IgD-negative memory B cell (primary cell): Measurements from ENCODE around the gene COX8A. TPM values are rescaled to one million over a fixed set of nuclear protein-coding genes. Genes with fewer than 3 reads are reported as not detected.

ENCODE experiments used
- H3K27ac Mint-ChIP-seq, 3 donors: one replicate each; pipeline ENCODE4 v1.8.0; 2020 to 2022; ENCODE audit warnings: mild to moderate bottlenecking in 3 of 3, mixed read lengths in 3 of 3, moderate library complexity in 1 of 3
- H3K27me3 Mint-ChIP-seq: one replicate; pipeline ENCODE4 v1.8.0; 2021; ENCODE audit warnings: mixed read lengths
- H3K36me3 Mint-ChIP-seq: one replicate; pipeline ENCODE4 v1.8.0; 2020; ENCODE audit warnings: mild to moderate bottlenecking, mixed read lengths
- H3K4me1 Mint-ChIP-seq, 3 donors: one replicate each; pipeline ENCODE4 v1.8.0; 2020 to 2022; ENCODE audit warnings: mixed read lengths in 3 of 3, mild to moderate bottlenecking in 1 of 3
- H3K4me3 Mint-ChIP-seq, 4 donors: one replicate each; pipeline ENCODE4 v1.8.0; 2020 to 2022; ENCODE audit warnings: mild to moderate bottlenecking in 4 of 4, mixed read lengths in 4 of 4, moderate library complexity in 3 of 4
- H3K9me3 Mint-ChIP-seq, 3 donors: one replicate each; pipeline ENCODE4 v1.8.0; 2020 to 2021; ENCODE audit warnings: mixed read lengths in 3 of 3, mild to moderate bottlenecking in 1 of 3
- polyA plus RNA-seq: library from polyadenylated mRNA; unstranded; fragments of 300-500 nt; fragmentation: Illumina TruSeq; gene quantifications from one replicate; pipeline ENCODE4 v1.2.3, GENCODE V29; 2021

The COX8A gene
- polyA plus RNA-seq, 1 donor from 2014 or later: 298 TPM

DNA sequence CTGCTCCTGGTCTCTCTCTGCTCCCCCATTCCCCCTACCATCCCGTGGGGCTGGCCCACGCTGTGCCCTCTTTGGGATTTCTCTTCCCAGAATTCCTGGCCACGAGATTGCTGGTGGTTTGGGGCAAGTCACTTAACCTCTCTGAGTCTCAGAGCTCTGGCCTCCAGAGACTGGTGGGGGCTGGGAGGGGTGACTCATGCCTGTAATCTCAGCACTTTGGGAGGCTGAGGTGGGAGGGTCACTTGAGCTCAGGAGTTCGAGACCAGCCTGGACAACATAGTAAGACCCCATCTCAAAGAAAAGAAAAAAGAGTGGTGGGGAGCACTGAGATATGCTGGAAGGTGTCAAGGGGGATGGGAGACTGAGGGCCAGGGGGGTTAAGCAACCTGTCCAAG lies 30.2 kb downstream of the COX8A start:
- H3K36me3 Mint-ChIP-seq: no peaks in the 10 kb centered on the region
- no peak overlapping the region for H3K4me3 Mint-ChIP-seq
- H3K27me3 Mint-ChIP-seq: peaks cover 24% of the 10 kb centered on the region
- H3K4me1 Mint-ChIP-seq: peaks cover 0 to 10% (median 0%) of the 10 kb centered on the region in 3 donors
- no peaks in the 10 kb centered on the region for H3K9me3 Mint-ChIP-seq
- no peak overlapping the region for H3K27ac Mint-ChIP-seq

DNA sequence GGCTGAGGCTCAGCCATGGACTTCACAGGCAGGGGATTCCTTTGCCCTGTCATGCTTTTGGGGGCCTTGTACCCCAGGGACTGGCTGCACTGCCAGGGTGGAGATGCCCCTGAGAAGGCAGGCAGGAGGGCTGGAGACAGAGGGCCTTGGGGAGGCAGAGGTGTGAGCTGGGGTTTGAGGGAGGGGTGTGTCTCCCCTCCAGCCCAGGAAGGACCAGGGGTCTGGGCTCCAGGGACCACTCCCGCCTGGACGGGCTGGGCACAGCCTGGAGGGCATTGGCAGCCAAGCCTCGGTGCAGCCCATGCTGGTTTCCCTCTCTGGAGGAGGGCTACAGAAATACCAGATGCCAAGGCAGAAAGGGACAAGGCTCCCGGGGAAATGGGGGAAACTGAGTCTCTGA lies 31.3 kb downstream of the COX8A start:
- Mint-ChIP-seq H3K27ac (no peak overlapping the region), H3K4me3 (no peak overlapping the region), H3K27me3 (peaks cover 24% of the 10 kb centered on the region), H3K9me3 (no peaks in the 10 kb centered on the region), H3K36me3 (no peaks in the 10 kb centered on the region), H3K4me1 (peaks cover 0 to 10% (median 0%) of the 10 kb centered on the region in 3 donors)

DNA sequence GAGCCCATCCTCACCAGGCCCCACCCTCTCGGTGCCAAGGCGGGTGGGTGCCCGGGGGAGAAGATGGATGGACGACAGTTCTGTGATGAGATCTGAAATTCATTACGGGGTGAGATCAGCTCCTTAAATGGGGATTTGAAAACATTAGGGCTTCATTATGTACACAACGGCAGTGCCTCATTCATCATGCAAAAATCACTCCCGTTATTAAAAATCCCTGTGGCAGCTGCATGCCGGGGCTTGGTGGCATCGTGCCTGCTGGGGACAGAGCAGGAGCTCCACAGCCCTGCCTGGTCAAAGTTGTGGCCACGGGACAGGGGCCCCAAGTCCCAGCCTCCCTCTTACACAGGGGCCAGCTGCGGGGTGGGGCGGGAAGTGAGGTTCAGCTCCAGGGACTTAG lies 32.0 kb downstream of the COX8A start:
- peaks cover 0 to 6% (median 0%) of the 10 kb centered on the region in 3 donors for H3K4me1 Mint-ChIP-seq
- H3K27ac Mint-ChIP-seq: no peak overlapping the region
- no peaks in the 10 kb centered on the region for H3K9me3 Mint-ChIP-seq
- peaks cover 24% of the 10 kb centered on the region for H3K27me3 Mint-ChIP-seq
- H3K36me3 Mint-ChIP-seq: no peaks in the 10 kb centered on the region
- peak overlapping the region in 1 of 4 donors; percentile 45 for H3K4me3 Mint-ChIP-seq

DNA sequence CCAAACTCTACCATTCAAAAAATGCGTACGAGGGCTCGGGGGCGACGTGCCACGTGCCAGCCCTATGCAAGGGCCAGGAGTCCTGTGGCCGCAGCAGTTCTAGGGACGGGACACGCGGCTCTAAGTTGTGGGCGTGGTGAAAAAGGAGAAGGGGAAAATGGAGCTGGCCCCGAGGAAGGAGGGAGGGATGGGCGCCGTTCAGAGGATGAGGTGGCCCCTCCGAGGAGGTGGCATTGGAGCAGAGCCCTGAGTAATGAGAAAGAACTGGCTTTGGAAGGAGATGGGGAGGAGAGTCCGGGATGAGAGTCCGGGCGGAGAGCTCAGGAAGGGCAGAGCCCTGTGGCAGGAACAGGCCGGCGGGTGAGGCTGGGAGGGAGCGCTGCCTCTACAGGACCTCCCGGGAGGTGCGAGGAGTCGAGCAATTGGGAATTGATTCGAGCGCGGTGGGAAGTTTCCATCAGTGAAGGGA lies 32.8 kb downstream of the COX8A start:
- H3K36me3 Mint-ChIP-seq: no peaks in the 10 kb centered on the region
- H3K27me3 Mint-ChIP-seq: peaks cover 24% of the 10 kb centered on the region
- H3K27ac Mint-ChIP-seq: no peak overlapping the region
- peak overlapping the region; percentile 25 to 87 (median 55) for H3K4me3 Mint-ChIP-seq
- H3K9me3 Mint-ChIP-seq: no peaks in the 10 kb centered on the region
- H3K4me1 Mint-ChIP-seq: peaks cover 0 to 6% (median 0%) of the 10 kb centered on the region in 3 donors

DNA sequence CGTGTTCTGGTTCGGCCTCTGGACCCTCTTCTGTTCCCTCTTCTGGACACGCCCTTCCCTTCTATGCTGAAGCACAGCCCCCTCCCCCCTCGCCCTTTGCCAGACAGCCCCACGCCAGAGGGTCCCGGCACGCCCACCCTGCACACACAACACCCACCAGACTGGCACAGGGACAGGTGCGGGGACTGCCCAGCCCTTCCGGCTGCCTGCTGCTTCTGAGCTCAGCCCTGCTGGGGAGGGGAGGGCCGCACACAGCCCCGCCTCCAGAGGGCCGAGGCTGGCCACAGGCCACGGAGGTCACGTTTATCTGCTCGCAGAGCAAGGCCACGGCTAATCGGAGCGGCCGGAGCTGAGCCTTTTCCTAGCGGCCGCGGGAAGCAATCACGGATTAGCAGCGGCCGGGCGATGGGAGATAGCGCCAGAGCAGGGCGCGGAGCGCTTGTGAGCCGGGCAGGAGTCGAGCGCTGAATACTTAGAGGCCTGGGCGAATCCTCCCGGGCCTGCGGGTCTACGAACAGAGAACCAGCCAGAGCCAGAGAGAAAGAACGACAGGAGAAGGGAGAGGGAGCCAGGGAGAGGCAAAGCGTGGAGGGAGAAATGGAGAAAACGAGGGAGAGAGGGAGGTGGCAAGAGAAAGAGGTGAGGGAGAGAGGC lies 33.3 kb downstream of the COX8A start:
- peaks cover 24% of the 10 kb centered on the region for H3K27me3 Mint-ChIP-seq
- H3K36me3 Mint-ChIP-seq: no peaks in the 10 kb centered on the region
- H3K27ac Mint-ChIP-seq: no peak overlapping the region

DNA sequence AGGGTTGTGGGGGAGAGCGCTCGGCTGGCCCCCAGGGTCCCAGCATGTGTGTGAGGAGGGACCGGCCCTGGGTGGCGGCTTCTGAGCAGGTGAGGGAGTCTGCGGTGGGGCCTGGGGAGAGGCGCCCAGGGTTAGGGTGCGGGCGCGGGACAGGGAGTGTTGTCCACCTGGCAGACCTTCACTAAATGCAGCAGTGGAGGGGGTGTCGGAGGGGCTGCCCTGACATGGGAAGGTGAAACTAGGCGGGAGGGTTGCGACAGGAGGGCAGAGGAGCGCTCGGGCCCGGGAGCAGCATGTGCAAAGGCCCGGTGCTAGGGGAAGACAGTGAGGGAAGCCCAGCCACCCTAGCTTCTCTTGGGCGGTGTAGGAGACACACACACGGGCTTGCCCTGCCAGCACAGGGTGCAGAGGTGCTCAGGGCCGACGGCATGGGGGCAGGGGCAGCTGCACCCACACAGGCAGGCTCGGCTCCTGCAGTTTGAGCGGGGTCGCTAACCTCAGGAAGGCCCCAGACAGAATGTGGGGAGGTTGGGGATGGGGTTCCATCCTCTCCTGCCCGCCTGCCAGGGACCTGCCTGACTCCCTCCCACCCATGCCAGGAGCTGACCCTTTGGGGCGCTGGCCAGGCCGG lies 34.0 kb downstream of the COX8A start:
- peak overlapping the region in 1 of 4 donors; percentile 65 for H3K4me3 Mint-ChIP-seq
- H3K4me1 Mint-ChIP-seq: peaks cover 0 to 6% (median 0%) of the 10 kb centered on the region in 3 donors
- no peak overlapping the region for H3K27ac Mint-ChIP-seq
- no peaks in the 10 kb centered on the region for H3K9me3 Mint-ChIP-seq
- no peaks in the 10 kb centered on the region for H3K36me3 Mint-ChIP-seq
- peaks cover 24% of the 10 kb centered on the region for H3K27me3 Mint-ChIP-seq

More for the DNA sequence above, 33.3 kb downstream of the COX8A start:
- peak overlapping the region in 3 of 4 donors; percentile 25 to 87 (median 74) for H3K4me3 Mint-ChIP-seq
- no peaks in the 10 kb centered on the region for H3K9me3 Mint-ChIP-seq
- peaks cover 0 to 6% (median 0%) of the 10 kb centered on the region in 3 donors for H3K4me1 Mint-ChIP-seq

DNA sequence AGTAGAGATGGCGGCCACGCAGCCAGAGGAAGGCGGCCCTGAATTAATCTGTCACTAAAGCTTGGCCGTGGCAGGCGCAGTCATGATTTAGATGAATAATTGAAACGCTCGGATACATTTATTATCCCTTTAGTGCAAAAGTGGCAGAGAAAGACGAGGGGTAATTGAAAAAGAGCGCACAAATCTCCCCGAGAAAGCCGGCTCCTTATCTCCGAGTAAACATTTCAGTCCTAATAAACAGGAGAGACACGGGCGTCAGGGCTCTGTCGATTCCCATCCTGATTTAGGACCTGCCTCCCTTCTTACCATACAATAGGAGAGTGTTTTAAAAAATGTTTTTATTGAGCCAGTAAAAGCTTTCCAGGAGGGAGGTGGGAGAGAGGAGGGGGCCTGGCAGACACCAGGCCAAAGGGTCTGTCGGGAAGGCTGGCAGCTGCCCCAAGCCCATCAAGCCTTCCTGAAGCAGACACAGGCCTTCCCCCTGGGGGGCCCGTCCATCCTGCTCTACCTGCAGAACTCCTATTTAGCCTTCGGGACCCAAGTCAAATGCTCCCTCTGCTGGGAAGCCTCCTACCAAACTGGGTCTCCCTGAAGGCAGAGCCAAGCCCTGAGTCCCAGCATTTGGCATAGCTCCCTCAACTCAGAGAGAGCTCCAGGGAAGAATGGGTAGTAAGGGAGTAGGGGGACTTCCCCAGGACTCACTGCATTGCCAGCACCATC lies 34.7 kb downstream of the COX8A start:
- Mint-ChIP-seq H3K27me3 (peaks cover 24% of the 10 kb centered on the region), H3K9me3 (no peaks in the 10 kb centered on the region), H3K27ac (no peak overlapping the region), H3K4me1 (peaks cover 0 to 6% (median 0%) of the 10 kb centered on the region in 3 donors), H3K36me3 (no peaks in the 10 kb centered on the region), H3K4me3 (no peak overlapping the region)

DNA sequence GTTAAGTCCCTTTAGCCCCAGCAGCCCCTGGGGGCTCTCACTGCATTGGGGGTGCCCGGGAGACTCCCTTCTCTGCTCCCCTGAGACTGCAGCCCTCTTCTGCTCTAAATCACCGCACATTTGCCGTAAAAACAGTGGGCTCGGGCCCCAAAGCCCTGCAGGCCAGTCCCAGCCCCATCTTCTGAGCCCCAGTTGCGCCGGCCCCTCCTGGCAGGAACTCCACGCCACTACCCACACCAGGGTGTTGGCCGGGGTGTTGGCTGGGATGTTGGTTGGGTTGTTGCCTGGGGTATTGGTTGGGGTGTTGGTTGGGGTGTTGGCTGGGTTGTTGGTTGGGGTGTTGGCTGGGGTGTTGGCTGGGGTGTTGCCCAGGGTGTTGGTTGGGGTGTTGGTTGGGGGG lies 35.3 kb downstream of the COX8A start:
- Mint-ChIP-seq H3K4me3 (no peak overlapping the region), H3K9me3 (no peaks in the 10 kb centered on the region), H3K4me1 (peaks cover 0 to 6% (median 0%) of the 10 kb centered on the region in 3 donors), H3K27me3 (peaks cover 24% of the 10 kb centered on the region), H3K36me3 (no peaks in the 10 kb centered on the region), H3K27ac (no peak overlapping the region)

DNA sequence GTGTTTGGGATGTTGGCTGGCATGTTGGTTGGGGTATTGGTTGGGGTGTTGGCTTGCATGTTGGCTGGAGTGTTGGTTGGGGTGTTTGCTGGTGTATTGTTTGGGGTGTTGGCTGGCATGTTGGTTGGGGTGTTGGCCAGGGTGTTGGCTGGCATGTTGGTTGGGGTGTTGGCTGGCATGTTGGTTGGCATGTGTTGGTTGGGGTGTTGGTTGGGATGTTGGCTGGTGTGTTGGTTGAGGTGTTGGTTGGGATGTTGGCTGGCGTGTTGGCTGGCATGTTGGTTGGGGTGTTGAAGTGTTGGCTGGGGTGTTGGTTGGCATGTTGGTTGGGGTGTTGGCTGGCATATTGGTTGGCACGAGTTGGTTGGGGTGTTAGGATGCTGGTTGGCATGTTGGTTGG lies 36.4 kb downstream of the COX8A start:
- Mint-ChIP-seq H3K9me3 (no peaks in the 10 kb centered on the region), H3K27me3 (peaks cover 24% of the 10 kb centered on the region), H3K4me3 (peak overlapping the region in 1 of 4 donors; percentile 74), H3K4me1 (peaks cover 0 to 6% (median 0%) of the 10 kb centered on the region in 3 donors), H3K36me3 (no peaks in the 10 kb centered on the region), H3K27ac (no peak overlapping the region)

DNA sequence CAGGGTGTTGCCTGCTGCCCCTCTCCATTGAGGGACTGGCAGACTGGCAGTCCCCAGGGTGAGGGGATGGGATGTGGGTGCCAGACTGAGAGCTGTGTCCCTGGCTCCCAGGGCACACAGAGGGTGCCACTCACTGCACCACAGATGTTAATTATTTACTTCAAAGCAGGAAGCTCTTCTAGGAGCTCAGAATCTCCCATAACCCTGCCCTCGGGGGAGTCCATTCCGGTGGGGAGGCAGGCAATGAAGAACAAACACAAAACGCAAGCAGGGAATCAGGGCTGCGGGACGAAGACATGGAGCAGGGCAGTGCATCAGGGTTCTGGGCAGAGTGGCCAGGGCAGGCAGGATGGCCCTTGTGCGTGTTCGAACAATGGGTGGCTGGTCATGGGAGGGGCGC lies 37.0 kb downstream of the COX8A start:
- no peak overlapping the region for H3K4me3 Mint-ChIP-seq
- no peaks in the 10 kb centered on the region for H3K36me3 Mint-ChIP-seq
- peaks cover 21% of the 10 kb centered on the region for H3K27me3 Mint-ChIP-seq
- no peak overlapping the region for H3K27ac Mint-ChIP-seq
- H3K4me1 Mint-ChIP-seq: peaks cover 0 to 6% (median 0%) of the 10 kb centered on the region in 3 donors
- H3K9me3 Mint-ChIP-seq: no peaks in the 10 kb centered on the region

DNA sequence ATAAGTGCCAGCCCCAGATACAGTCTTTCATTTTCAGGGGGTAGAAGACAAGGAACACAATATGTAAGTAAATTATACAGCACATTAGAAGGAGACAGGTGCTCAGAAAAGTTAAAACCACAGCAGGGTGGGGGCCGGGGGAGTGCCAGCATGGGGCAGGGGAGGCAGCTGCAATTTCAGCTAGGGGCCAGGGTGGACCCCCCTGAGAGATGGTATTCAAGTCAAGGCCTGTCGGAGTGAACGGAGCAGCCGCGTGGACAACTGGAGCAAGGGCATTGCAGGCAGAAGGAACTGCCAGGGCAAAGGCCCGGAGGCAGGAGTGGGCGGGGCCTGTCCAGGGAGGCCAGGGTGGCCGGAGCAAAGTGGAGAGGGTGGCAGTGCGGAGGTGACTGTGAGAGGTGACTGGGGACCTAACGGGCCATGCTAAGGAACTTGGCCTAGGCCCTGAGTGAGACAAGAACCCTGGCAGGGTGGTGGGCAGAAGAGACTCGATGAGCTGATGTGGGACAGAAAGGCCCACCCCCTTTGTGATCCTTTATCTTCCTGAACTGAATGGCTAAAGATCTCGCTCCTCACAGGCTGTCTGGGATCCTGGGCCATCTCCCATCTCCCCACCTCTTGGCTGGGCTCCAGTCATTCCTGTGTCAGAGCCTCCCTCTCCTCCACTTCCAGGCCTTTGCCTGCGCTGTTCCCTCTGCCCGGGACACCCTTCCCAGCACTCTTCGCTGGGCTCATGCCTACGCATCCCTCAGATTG lies 38.9 kb downstream of the COX8A start:
- no peak overlapping the region for H3K27ac Mint-ChIP-seq
- no peaks in the 10 kb centered on the region for H3K36me3 Mint-ChIP-seq
- no peaks in the 10 kb centered on the region for H3K4me1 Mint-ChIP-seq
- H3K27me3 Mint-ChIP-seq: peaks cover 2% of the 10 kb centered on the region
- H3K4me3 Mint-ChIP-seq: no peak overlapping the region
- no peaks in the 10 kb centered on the region for H3K9me3 Mint-ChIP-seq

DNA sequence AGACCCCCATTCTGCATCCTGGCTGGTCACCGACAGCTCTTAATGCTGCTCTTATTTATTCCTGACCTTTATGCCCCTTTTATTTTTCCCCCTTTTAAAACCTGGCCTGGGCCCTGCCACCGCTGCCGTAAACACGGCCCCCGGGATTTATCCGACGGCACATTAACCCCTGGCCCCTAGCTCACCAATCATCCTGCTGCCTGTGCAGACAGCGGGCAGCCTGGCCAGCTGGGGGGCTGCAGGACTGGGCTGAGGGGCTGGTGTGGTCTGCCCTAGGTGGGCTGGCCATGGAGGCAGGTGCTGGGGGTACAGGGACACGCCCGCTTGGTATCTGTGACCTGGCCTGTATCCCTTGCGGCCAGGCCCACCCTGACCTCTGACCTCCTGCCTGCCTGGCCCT lies 39.9 kb downstream of the COX8A start:
- H3K4me3 Mint-ChIP-seq: no peak overlapping the region
- H3K36me3 Mint-ChIP-seq: no peaks in the 10 kb centered on the region
- no peaks in the 10 kb centered on the region for H3K27me3 Mint-ChIP-seq
- no peaks in the 10 kb centered on the region for H3K9me3 Mint-ChIP-seq
- H3K27ac Mint-ChIP-seq: no peak overlapping the region
- no peaks in the 10 kb centered on the region for H3K4me1 Mint-ChIP-seq

DNA sequence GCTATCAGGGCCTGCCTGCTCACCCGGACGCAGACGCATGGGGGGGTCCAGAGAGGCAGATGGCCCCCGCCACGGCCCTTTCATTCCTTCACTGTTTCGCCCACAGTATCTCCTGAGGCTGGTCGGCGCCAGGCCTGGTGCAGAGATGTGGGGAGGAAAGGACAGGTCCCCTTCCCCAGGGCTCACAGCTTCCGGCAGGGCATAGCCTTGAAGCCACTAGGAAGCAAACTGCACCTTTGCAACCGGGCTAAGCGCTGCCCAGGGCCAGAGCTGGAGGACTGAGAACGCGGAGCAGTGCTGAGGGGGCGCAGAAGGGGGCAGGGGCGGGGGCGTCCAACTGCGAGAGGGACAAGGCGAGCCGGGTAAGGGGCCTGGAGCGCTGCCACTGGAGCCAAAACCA lies 41.1 kb downstream of the COX8A start:
- H3K27ac Mint-ChIP-seq: no peak overlapping the region

DNA sequence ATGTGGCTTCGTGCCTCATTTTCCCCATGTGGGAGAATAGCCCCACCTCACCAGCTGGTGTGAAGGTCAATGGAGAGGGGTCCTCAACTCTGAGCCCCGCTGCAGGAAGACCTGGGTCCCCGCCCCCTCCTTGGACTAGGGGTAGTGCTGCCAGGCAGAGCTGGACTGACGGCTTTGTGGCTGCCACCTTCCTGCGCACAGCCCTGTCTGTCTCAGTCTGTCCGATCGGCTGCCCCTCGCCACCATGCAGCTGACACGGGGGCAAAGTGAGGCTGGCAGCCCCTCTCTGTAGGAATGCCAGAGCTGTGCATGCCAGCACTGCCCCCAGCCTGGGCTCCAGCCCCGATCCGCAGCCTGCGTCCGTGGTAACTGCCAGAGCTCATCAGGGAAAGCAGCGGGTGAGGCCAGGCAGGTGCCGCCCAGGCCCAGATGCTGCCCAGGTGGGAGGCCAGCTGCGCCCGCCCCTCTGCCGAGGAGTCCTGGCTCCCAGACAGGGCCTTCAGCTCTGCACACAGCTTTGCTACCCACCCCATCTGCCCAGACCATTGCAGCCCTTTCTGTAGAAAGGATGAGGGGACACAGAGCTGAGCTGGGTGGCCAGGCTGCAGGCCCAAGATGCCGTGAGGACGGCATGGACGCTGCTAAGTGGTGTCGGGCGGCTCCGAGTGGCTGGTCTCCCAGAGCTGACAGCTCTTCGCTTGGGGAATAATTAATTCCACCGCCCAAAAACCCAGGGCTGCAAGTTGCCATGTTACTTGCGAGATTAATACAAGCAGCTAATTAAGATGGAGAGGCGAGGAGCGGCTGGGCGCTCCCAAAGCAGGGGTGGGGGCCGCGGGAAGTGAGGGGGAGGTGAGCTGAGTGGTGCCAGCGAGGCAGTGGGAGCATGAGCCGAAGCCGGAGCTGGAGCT lies 41.8 kb downstream of the COX8A start:
- peaks cover 4% of the 10 kb centered on the region for H3K27me3 Mint-ChIP-seq
- no peaks in the 10 kb centered on the region for H3K4me1 Mint-ChIP-seq
- no peak overlapping the region for H3K4me3 Mint-ChIP-seq
- no peak overlapping the region for H3K27ac Mint-ChIP-seq
- no peaks in the 10 kb centered on the region for H3K36me3 Mint-ChIP-seq
- no peaks in the 10 kb centered on the region for H3K9me3 Mint-ChIP-seq

More for the DNA sequence above, 41.1 kb downstream of the COX8A start:
- no peaks in the 10 kb centered on the region for H3K4me1 Mint-ChIP-seq
- H3K27me3 Mint-ChIP-seq: peaks cover 4% of the 10 kb centered on the region
- H3K36me3 Mint-ChIP-seq: no peaks in the 10 kb centered on the region
- no peaks in the 10 kb centered on the region for H3K9me3 Mint-ChIP-seq
- no peak overlapping the region for H3K4me3 Mint-ChIP-seq
